ENCODE data around the gene ACAD10. TPM values are rescaled to one million over a fixed set of nuclear protein-coding genes. Genes with fewer than 3 reads are reported as not detected.
"Not testable (repeated sequence)": the region's sequence is repeated elsewhere in the genome, so short reads cannot be mapped to it uniquely, and the experiment has no call there.

Gene ACAD10
- total and polyA plus RNA-seq, 12 donors, result 14.7 to 65.5 (median 40.7) TPM

DNA sequence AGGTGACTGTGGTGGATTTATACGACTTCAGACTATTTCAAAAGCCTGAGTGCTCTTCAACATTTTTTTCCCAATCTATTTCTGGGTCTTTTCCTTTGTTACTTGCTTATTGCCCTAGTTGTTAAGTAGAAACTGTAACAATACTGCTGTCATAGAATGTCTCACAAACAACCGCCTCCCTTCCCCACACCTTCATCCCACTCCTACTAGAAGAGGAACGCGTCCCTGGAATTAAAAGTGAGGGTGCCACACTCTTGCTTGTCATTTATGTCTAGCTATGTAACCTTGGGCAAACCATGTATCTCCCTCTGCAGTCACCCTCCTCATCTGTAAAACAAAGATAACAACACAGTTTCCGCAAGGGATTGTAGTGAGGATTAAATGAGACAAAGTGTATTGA, 8.7 kb upstream of the ACAD10 start:
- H3K36me3 ChIP-seq (replicated peaks in 1 of 2), result peaks cover 0 to 88% of the 10 kb centered on the region in 2 donors
- intact Hi-C loops (cut with DNase I), result no loop called here
- 94 to 96% (median 94%) methylated on average over 5 of the region's 5 CpGs for WGBS, 4 donors

DNA sequence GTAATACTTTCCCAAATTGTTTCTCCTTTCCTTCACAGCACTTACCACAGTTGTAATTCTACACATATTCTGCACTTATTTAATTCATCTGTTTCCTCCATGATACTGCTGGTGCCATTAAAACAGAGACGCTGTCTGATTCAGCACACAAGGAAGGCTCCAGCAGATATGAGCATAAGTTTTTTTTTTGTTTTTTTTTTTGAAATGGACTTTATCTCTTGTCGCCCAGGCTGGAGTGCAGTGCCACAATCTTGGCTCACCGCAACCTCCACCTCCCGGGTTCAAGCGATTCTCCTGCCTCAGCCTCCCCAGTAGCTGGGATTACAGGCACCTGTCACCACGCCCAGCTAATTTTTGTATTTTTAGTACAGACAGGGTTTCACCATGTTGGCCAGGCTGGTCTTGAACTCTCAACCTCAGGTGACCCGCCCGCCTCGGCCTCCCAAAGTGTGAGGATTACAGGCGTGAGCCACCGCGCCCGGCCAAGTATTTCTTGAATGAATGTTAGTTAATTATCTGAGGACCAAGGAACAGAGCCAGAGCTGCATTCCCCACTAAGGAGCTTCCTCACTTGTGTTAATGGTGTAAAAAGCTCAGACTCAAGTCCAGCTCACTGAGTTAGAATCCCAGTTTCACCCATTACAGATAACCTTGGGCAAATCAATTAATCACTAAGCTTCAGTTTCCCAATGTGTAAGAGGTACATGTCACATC, 1.2 kb upstream of the ACAD10 start:
- intact Hi-C loops (cut with DNase I); H3K27me3 ChIP-seq; DNase-seq; H3K9me3 ChIP-seq (replicated peaks in 1 of 3): not testable (repeated sequence)
- Histone ChIP-seq H3K27ac (peak overlapping the region in 3 of 5 donors; percentile 85 to 94 (median 85)), H3K4me3 (peak overlapping the region in 3 of 4 donors; percentile 58 to 98 (median 82)), H3K4me1 (replicated peaks in 1 of 2) (peaks cover 16 to 32% of the 10 kb centered on the region in 2 donors), H3K36me3 (replicated peaks in 1 of 2) (peaks cover 0 to 31% of the 10 kb centered on the region in 2 donors)
- 64 to 82% (median 70%) methylated on average over 11 to 13 of the region's 13 CpGs for WGBS, 4 donors

More for the DNA sequence above, 8.7 kb upstream of the ACAD10 start:
- no peaks in the 10 kb centered on the region for H3K4me1 ChIP-seq (replicated peaks in 1 of 2)
- H3K27ac ChIP-seq, result no peak overlapping the region
- no peaks in the 10 kb centered on the region for H3K9me3 ChIP-seq (replicated peaks in 1 of 3)
- DNase-seq, result no peak
- TF ChIP-seq, protein P1, sequence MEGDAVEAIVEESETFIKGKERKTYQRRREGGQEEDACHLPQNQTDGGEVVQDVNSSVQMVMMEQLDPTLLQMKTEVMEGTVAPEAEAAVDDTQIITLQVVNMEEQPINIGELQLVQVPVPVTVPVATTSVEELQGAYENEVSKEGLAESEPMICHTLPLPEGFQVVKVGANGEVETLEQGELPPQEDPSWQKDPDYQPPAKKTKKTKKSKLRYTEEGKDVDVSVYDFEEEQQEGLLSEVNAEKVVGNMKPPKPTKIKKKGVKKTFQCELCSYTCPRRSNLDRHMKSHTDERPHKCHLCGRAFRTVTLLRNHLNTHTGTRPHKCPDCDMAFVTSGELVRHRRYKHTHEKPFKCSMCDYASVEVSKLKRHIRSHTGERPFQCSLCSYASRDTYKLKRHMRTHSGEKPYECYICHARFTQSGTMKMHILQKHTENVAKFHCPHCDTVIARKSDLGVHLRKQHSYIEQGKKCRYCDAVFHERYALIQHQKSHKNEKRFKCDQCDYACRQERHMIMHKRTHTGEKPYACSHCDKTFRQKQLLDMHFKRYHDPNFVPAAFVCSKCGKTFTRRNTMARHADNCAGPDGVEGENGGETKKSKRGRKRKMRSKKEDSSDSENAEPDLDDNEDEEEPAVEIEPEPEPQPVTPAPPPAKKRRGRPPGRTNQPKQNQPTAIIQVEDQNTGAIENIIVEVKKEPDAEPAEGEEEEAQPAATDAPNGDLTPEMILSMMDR (IDR thresholded peaks at IDR 0.05), result no peak
- no peak for TF ChIP-seq POLR2A (IDR thresholded peaks at IDR 0.05)
- no peak overlapping the region for H3K4me3 ChIP-seq
- no peaks in the 10 kb centered on the region for H3K27me3 ChIP-seq

DNA sequence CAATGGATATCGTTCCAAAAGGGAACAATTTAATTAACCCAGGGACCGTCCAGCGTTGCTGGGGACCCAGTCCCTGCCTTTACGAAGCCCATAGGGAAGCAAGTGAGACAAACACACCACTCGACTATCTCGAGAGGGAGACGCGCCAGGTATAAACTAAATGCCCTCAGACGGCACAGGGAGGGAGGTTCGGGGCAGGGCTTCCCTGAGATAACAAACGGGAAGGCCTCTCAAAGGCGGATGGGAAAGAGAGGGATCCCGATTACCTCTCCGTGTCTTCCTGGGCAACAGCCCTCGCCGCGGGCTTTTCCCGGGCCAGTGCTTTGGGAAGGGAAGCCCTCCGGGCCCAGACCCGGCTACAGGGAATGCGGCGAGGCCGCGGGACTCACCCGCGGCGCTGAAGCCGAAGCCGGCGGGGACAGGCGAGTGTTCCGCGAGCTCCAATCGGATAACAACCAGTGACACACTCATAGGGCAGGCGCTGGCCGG, 487 bp upstream of the ACAD10 start:
- peak overlapping the region; percentile 4 to 94 (median 85) for H3K27ac ChIP-seq
- peaks cover 0 to 24% of the 10 kb centered on the region in 2 donors for H3K36me3 ChIP-seq (replicated peaks in 1 of 2)
- no peak for TF ChIP-seq POLR2A (IDR thresholded peaks at IDR 0.05)
- peaks cover 16 to 32% of the 10 kb centered on the region in 2 donors for H3K4me1 ChIP-seq (replicated peaks in 1 of 2)
- H3K27me3 ChIP-seq, result no peaks in the 10 kb centered on the region
- DNase-seq, result peak in 2 of 7 donors; percentile 39 to 55
- WGBS, 4 donors, result 0 to 1% (median 0%) methylated on average over 13 to 36 of the region's 36 CpGs
- H3K9me3 ChIP-seq (replicated peaks in 1 of 3), result no peaks in the 10 kb centered on the region
- intact Hi-C loops (cut with DNase I), result no loop called here
- H3K4me3 ChIP-seq, result peak overlapping the region; percentile 58 to 98 (median 77)

DNA sequence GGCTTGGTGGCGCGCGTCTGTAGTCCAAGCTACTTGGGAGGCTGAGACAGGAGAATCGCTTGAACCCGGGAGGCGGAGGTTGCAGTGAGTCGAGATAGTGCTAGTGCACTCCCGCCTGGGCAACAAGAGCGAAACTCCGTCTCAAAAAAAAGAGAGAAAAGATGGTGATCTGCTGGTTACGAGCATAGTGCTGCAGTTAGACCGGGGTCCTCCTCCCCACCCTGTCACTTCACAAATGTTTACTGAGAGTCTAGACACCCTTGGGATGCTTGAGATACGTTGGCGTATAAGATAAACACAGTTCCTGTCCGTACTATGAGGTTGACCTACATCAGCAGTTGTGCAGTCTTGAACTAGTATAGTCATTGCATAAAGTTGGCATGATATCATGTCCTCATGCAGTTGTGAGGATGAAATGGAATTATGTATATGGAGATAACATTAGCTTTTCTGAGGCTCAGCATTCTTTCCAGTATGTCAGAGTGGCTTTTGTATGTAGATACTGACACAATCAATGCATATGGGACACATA, 787 bp downstream of the ACAD10 start:
- Histone ChIP-seq H3K4me3 (peak overlapping the region; percentile 58 to 98 (median 84)), H3K9me3 (replicated peaks in 1 of 3) (no peaks in the 10 kb centered on the region), H3K4me1 (replicated peaks in 1 of 2) (peaks cover 16 to 32% of the 10 kb centered on the region in 2 donors), H3K27me3 (no peaks in the 10 kb centered on the region), H3K27ac (peak overlapping the region in 3 of 5 donors; percentile 85 to 94 (median 85)), H3K36me3 (replicated peaks in 1 of 2) (peaks cover 0 to 12% of the 10 kb centered on the region in 2 donors)
- no peak for DNase-seq
- TF ChIP-seq POLR2A (IDR thresholded peaks at IDR 0.05), result no peak
- TF ChIP-seq, protein P1 (IDR thresholded peaks at IDR 0.05), result no peak
- WGBS, 4 donors, result 17 to 19% (median 18%) methylated on average over 15 of the region's 15 CpGs
- intact Hi-C loops (cut with DNase I), result no loop called here

DNA sequence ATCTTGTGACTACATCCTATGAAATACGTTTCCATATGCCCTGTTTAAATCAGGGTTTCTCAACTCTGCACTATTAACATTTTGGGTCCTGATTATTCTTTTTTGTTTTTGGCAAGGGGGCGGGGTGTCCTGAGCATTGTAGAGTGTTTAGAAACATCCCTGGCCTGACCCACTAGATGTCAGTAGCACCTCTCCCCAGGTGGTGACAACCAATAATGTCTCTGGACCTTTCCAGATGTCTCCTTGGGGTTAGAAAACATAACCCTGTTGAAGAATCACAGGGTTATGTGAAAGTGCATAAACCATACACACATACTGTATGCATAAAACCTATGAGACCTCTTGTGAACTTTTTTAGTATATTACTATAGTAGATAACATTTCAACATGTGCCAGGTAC, 1.4 kb downstream of the ACAD10 start:
- intact Hi-C loops (cut with DNase I), result no loop called here
- 46 to 65% (median 54%) methylated on average over 2 of the region's 2 CpGs for WGBS, 4 donors

More for the DNA sequence above, 1.4 kb downstream of the ACAD10 start:
- H3K4me3 ChIP-seq, result no peak overlapping the region
- peaks cover 16 to 32% of the 10 kb centered on the region in 2 donors for H3K4me1 ChIP-seq (replicated peaks in 1 of 2)
- TF ChIP-seq, protein P1 (IDR thresholded peaks at IDR 0.05), result no peak
- TF ChIP-seq POLR2A (IDR thresholded peaks at IDR 0.05), result no peak
- H3K36me3 ChIP-seq (replicated peaks in 1 of 2), result peaks cover 0 to 6% of the 10 kb centered on the region in 2 donors
- H3K27me3 ChIP-seq, result no peaks in the 10 kb centered on the region
- H3K27ac ChIP-seq, result peak overlapping the region in 1 of 5 donors; percentile 3
- DNase-seq, result peak in 2 of 7 donors; percentile 21 to 23
- H3K9me3 ChIP-seq (replicated peaks in 1 of 3), result no peaks in the 10 kb centered on the region

Data from adrenal gland (tissue), 12 donors.